ENCODE data around the gene USP38.
A peak's percentile ranks its signal among the peaks of the same experiment; 100 is the strongest.
"Not testable (repeated sequence)": the region's sequence is repeated elsewhere in the genome, so short reads cannot be mapped to it uniquely, and the experiment has no call there.

USP38 gene

DNA sequence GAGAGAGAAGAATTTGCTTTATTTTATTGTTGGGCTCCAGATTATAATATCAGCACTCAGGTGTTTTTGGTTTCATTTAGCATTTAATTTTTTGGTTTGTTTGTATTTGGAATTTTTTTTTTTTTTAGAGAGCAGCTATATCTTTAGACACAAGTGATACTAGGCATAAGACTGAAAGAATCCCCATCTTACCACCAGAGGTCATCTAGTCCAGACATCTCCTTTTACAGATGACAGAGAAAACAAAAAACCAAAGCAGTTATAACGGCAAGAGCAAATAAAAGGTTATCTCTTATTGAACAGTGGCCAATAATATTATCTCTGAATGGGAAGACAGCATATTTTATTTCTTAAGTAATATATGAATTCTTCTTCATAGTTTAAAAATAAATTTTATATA, 22.8 kb downstream of the USP38 start:
- no peaks in the 10 kb centered on the region for H3K79me2 ChIP-seq (ENCODE audit: control insufficient read depth, insufficient read depth, low read length, unreplicated experiment)
- no peaks in the 10 kb centered on the region for H3K4me1 ChIP-seq (ENCODE audit: control insufficient read depth, insufficient read depth, low read length, unreplicated experiment)
- H3K4me3 ChIP-seq (ENCODE audit: low read depth, low read length), result no peak overlapping the region
- H3K27ac ChIP-seq (ENCODE audit: low read depth, low read length), result no peak overlapping the region
- peaks cover 25% of the 10 kb centered on the region for H3K36me3 ChIP-seq (ENCODE audit: insufficient read depth, low read length)
- no peak overlapping the region for H2AFZ ChIP-seq (ENCODE audit: low read length, unreplicated experiment)
- no peaks in the 10 kb centered on the region for H3K27me3 ChIP-seq (ENCODE audit: insufficient read depth, low read length)

GRCh38 chr4:143212566-143212965, 27.8 kb downstream of the USP38 start:
- H3K79me2 ChIP-seq (ENCODE audit: control insufficient read depth, insufficient read depth, low read length, unreplicated experiment), result no peaks in the 10 kb centered on the region
- H3K4me3 ChIP-seq (ENCODE audit: low read depth, low read length), result no peak overlapping the region
- no peak overlapping the region for H3K27ac ChIP-seq (ENCODE audit: low read depth, low read length)
- no peak overlapping the region for H2AFZ ChIP-seq (ENCODE audit: low read length, unreplicated experiment)
- H3K4me1 ChIP-seq (ENCODE audit: control insufficient read depth, insufficient read depth, low read length, unreplicated experiment), result no peaks in the 10 kb centered on the region
- H3K27me3 ChIP-seq (ENCODE audit: insufficient read depth, low read length), result no peaks in the 10 kb centered on the region
- H3K36me3 ChIP-seq (ENCODE audit: insufficient read depth, low read length), result peaks cover 8% of the 10 kb centered on the region; the same call in 1 of the 2 replicates

DNA sequence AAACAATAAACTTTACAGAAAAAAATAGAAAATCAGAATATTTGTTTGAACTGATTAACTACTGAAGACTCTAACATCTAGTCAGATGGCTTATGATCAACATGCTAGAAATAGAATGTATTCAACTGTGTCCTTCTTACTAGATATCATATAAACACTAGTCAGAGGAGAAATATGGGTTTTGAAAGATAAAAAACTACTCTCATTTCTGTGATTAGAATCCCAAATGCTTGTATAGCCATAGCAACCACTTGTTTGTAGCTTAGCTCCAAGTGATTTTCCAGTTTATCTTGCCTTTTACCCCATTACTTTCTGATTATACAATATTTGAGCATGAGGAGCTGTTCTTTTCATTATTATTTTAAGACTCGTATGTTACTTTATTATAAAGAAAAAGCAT, 31.2 kb downstream of the USP38 start:
- Histone ChIP-seq H3K79me2 (ENCODE audit: control insufficient read depth, insufficient read depth, low read length, unreplicated experiment) (no peaks in the 10 kb centered on the region), H3K4me1 (ENCODE audit: control insufficient read depth, insufficient read depth, low read length, unreplicated experiment) (no peaks in the 10 kb centered on the region), H3K4me3 (ENCODE audit: low read depth, low read length) (no peak overlapping the region), H3K27ac (ENCODE audit: low read depth, low read length) (no peak overlapping the region), H3K36me3 (ENCODE audit: insufficient read depth, low read length) (peaks cover 5% of the 10 kb centered on the region; the same call in 1 of the 2 replicates), H3K27me3 (ENCODE audit: insufficient read depth, low read length) (no peaks in the 10 kb centered on the region), H2AFZ (ENCODE audit: low read length, unreplicated experiment) (no peak overlapping the region)

- no peak overlapping the region for H3K27ac ChIP-seq (ENCODE audit: low read depth, low read length)
- no peak overlapping the region for H2AFZ ChIP-seq (ENCODE audit: low read length, unreplicated experiment)
- no peaks in the 10 kb centered on the region for H3K79me2 ChIP-seq (ENCODE audit: control insufficient read depth, insufficient read depth, low read length, unreplicated experiment)
- H3K36me3 ChIP-seq (ENCODE audit: insufficient read depth, low read length), result no peaks in the 10 kb centered on the region
- no peak overlapping the region for H3K4me3 ChIP-seq (ENCODE audit: low read depth, low read length)
- no peaks in the 10 kb centered on the region for H3K27me3 ChIP-seq (ENCODE audit: insufficient read depth, low read length)
- no peaks in the 10 kb centered on the region for H3K4me1 ChIP-seq (ENCODE audit: control insufficient read depth, insufficient read depth, low read length, unreplicated experiment)
Measured at GRCh38 chr4:143224255-143224654, 39.5 kb downstream of the USP38 start.

DNA sequence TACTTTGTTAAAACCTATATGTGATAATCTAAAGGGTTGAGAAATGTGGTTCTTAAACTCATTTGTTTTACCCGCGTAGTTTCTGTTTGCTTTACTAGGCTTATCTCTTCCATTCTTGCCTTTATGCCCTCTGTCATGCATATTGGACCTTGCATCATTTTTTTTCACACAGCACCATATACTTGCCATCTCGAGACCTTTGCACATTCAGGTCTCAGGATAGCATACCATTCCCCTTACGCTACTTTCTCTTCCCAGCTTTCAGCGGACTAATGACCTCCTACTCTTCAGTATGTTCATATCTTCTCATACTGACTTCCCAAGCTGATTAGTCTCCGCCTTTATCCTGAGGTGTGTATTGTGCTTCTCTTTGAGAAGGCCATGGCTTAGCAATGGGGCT, 40.5 kb downstream of the USP38 start:
- Histone ChIP-seq H3K36me3 (ENCODE audit: insufficient read depth, low read length) (no peaks in the 10 kb centered on the region), H2AFZ (ENCODE audit: low read length, unreplicated experiment) (no peak overlapping the region), H3K4me3 (ENCODE audit: low read depth, low read length) (no peak overlapping the region), H3K4me1 (ENCODE audit: control insufficient read depth, insufficient read depth, low read length, unreplicated experiment) (no peaks in the 10 kb centered on the region), H3K27me3 (ENCODE audit: insufficient read depth, low read length) (no peaks in the 10 kb centered on the region), H3K79me2 (ENCODE audit: control insufficient read depth, insufficient read depth, low read length, unreplicated experiment) (no peaks in the 10 kb centered on the region), H3K27ac (ENCODE audit: low read depth, low read length) (no peak overlapping the region)

DNA sequence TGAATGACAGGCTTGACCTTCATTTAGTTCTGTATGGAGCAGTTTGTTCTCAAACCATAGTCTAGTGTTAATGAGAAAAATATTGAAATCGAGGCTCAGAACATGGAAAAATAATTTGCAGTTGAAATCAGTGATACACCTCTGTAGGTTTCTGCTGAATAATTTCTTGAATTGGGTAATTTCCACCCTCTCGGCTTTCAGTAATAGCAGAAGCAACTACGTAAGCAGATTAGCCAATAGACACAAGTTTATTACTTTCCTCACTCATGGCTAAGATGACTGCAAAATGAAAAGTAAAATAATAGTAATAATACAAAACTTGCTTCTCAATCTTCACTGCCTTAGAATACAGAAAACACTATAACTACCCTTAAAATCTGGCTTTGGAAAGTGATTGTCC, 46.0 kb downstream of the USP38 start:
- Histone ChIP-seq H3K79me2 (ENCODE audit: control insufficient read depth, insufficient read depth, low read length, unreplicated experiment) (no peaks in the 10 kb centered on the region), H2AFZ (ENCODE audit: low read length, unreplicated experiment) (no peak overlapping the region), H3K27ac (ENCODE audit: low read depth, low read length) (no peak overlapping the region), H3K4me1 (ENCODE audit: control insufficient read depth, insufficient read depth, low read length, unreplicated experiment) (no peaks in the 10 kb centered on the region), H3K4me3 (ENCODE audit: low read depth, low read length) (no peak overlapping the region), H3K36me3 (ENCODE audit: insufficient read depth, low read length) (no peaks in the 10 kb centered on the region), H3K27me3 (ENCODE audit: insufficient read depth, low read length) (no peaks in the 10 kb centered on the region)

- Histone ChIP-seq H2AFZ (ENCODE audit: low read length, unreplicated experiment) (no peak overlapping the region), H3K27ac (ENCODE audit: low read depth, low read length) (no peak overlapping the region), H3K79me2 (ENCODE audit: control insufficient read depth, insufficient read depth, low read length, unreplicated experiment) (no peaks in the 10 kb centered on the region), H3K4me1 (ENCODE audit: control insufficient read depth, insufficient read depth, low read length, unreplicated experiment) (no peaks in the 10 kb centered on the region), H3K4me3 (ENCODE audit: low read depth, low read length) (no peak overlapping the region), H3K36me3 (ENCODE audit: insufficient read depth, low read length) (no peaks in the 10 kb centered on the region), H3K27me3 (ENCODE audit: insufficient read depth, low read length) (no peaks in the 10 kb centered on the region)
Measured at GRCh38 chr4:143232277-143232676, 47.6 kb downstream of the USP38 start.

DNA sequence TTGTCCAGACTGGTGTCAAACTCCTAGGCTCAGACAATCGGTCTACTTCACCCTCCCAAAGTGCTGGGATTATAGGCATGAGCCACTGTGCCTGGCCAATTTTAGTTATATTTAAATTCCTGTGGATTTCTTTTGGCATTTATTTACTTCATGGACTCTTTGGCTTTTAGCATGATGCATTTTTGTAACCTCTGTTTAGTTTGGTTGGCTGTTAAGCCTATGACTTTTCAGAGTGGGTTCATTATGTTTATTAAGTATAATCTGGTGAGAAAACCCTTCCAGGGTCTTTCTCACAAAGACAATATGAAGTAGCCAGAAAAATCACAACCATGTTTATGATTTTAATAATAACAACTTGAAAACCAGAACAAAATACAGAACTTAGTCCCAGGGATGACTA, 49.4 kb downstream of the USP38 start:
- Histone ChIP-seq H3K27me3 (ENCODE audit: insufficient read depth, low read length) (no peaks in the 10 kb centered on the region), H3K27ac (ENCODE audit: low read depth, low read length) (no peak overlapping the region)

GRCh38 chr4:143237195-143237594, 52.5 kb downstream of the USP38 start:
- H3K27me3 ChIP-seq (ENCODE audit: insufficient read depth, low read length); H3K27ac ChIP-seq (ENCODE audit: low read depth, low read length); H3K79me2 ChIP-seq (ENCODE audit: control insufficient read depth, insufficient read depth, low read length, unreplicated experiment); H2AFZ ChIP-seq (ENCODE audit: low read length, unreplicated experiment); H3K4me1 ChIP-seq (ENCODE audit: control insufficient read depth, insufficient read depth, low read length, unreplicated experiment); H3K4me3 ChIP-seq (ENCODE audit: low read depth, low read length); H3K36me3 ChIP-seq (ENCODE audit: insufficient read depth, low read length): not testable (repeated sequence)

More for the DNA sequence above, 49.4 kb downstream of the USP38 start:
- Histone ChIP-seq H3K4me1 (ENCODE audit: control insufficient read depth, insufficient read depth, low read length, unreplicated experiment) (no peaks in the 10 kb centered on the region), H3K36me3 (ENCODE audit: insufficient read depth, low read length) (no peaks in the 10 kb centered on the region), H2AFZ (ENCODE audit: low read length, unreplicated experiment) (no peak overlapping the region), H3K4me3 (ENCODE audit: low read depth, low read length) (no peak overlapping the region), H3K79me2 (ENCODE audit: control insufficient read depth, insufficient read depth, low read length, unreplicated experiment) (no peaks in the 10 kb centered on the region)

DNA sequence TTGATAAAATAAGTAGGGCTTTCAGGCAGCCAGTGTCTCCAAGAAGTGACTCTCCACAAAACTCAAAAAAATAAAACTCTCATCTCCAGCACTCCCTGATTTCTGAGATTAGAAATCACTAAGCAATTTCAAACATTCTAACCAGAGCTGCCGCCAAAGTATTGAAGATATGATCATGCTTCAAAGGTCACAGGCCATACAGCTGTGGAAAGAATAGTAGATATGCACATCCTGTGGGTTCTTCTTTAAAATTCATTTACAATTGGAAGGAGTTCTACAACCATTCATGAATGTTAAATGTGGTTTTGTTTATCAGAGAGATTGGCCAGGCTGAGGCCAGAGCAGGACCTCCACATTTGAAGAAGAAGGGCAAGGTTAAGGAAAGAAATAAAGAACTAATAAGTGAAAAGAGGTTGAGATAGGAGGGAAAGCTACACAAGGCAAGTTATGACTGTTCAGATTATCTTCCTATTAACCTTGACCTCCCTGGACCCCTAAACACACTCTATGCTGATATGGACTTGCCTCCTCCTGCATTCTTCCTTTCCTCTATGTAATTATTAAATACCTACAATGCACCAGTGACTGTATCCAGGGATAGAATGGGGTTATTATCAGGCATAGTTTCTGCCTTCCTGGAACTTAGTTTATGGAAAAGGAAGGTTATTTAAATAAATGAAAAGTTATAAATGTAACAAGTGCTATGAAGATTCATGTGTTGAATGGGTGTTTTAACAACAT, 56.4 kb downstream of the USP38 start:
- Histone ChIP-seq H3K79me2 (ENCODE audit: control insufficient read depth, insufficient read depth, low read length, unreplicated experiment) (no peaks in the 10 kb centered on the region), H3K4me3 (ENCODE audit: low read depth, low read length) (no peak overlapping the region), H3K27ac (ENCODE audit: low read depth, low read length) (no peak overlapping the region), H3K36me3 (ENCODE audit: insufficient read depth, low read length) (0 out of 2 replicates have a peak, but pooled peaks cover 6% of the 10 kb centered on the region), H2AFZ (ENCODE audit: low read length, unreplicated experiment) (peak overlapping the region; percentile 6), H3K27me3 (ENCODE audit: insufficient read depth, low read length) (no peaks in the 10 kb centered on the region), H3K4me1 (ENCODE audit: control insufficient read depth, insufficient read depth, low read length, unreplicated experiment) (no peaks in the 10 kb centered on the region)

DNA sequence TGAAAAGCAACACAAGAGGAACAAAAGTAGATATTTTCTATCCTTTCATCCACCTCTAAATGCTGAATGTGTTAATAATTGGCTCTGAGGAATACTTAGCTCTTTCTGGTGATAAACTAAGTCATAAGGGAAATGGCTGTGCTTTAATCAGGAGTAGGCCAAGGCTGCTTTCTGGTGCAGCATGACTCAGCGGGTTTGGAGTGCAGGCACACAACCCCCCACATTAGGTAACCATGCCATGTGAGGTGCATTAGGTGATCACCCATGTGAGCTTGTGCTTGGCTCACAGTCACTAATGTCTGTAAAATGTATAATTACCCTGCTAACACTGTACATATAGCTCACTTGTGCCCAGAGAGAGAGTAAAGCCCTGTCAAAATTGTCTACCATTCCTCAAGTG, 57.2 kb downstream of the USP38 start:
- Histone ChIP-seq H3K4me3 (ENCODE audit: low read depth, low read length) (no peak overlapping the region), H2AFZ (ENCODE audit: low read length, unreplicated experiment) (no peak overlapping the region), H3K4me1 (ENCODE audit: control insufficient read depth, insufficient read depth, low read length, unreplicated experiment) (no peaks in the 10 kb centered on the region), H3K27ac (ENCODE audit: low read depth, low read length) (no peak overlapping the region), H3K79me2 (ENCODE audit: control insufficient read depth, insufficient read depth, low read length, unreplicated experiment) (no peaks in the 10 kb centered on the region), H3K36me3 (ENCODE audit: insufficient read depth, low read length) (0 out of 2 replicates have a peak, but pooled peaks cover 6% of the 10 kb centered on the region), H3K27me3 (ENCODE audit: insufficient read depth, low read length) (no peaks in the 10 kb centered on the region)

Data from ACC112 (cell line).